HS-27A (cell line): Measurements from ENCODE around the gene TSEN2.
"Not testable (repeated sequence)": the region's sequence is repeated elsewhere in the genome, so short reads cannot be mapped to it uniquely, and the experiment has no call there.

Source experiments
- DNase-seq: peaks from one replicate; pipeline ENCODE4 v3.0.0-alpha.2; 2012; ENCODE audit warnings: low read depth, missing footprints

The TSEN2 gene

DNA sequence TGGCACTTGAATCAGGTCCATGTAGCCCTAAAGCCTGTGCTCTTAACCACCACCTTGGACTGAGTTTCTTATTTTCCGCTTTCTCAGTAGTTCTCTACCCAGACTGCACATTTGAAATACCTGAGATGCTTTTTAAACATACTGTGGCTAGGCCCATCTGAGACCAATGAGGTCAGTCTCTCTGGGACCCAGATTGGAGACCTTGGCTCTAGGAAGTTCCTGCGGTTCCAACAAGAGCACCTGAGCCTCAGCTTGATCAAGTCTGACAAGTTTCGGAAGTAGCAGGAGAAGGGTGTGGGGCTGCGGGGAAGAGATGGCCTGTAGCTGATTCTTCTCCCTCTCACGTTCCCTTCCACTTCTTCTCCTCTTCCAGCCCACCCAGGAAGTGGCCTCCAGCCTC lies 11.5 kb upstream of the TSEN2 start:
- DNase-seq, result no peak

DNA sequence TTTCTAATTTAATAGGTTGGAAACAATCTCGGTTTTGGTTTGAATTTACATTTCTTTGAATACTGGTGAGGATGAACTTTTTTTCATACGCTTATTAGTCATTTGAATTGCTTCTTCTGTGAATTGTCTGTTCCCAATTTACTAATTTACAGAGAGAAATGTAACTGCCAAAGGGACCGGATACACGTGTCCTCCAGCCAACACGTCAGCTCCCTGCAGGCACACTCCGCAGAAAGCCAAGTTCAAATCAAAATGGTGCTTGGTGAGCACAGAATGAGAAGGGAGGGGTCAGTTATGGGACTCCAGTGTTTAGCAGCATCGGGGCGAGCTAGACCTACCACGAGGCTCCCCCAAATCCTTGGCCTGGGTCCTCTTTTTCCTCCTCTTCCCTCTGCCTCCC lies 10.8 kb upstream of the TSEN2 start:
- DNase-seq, result no peak

- DNase-seq, result no peak
Measured at GRCh38 chr3:12476238-12476897, 7.9 kb upstream of the TSEN2 start.

GRCh38 chr3:12477256-12477655 lies 7.0 kb upstream of the TSEN2 start:
- DNase-seq, result no peak

DNA sequence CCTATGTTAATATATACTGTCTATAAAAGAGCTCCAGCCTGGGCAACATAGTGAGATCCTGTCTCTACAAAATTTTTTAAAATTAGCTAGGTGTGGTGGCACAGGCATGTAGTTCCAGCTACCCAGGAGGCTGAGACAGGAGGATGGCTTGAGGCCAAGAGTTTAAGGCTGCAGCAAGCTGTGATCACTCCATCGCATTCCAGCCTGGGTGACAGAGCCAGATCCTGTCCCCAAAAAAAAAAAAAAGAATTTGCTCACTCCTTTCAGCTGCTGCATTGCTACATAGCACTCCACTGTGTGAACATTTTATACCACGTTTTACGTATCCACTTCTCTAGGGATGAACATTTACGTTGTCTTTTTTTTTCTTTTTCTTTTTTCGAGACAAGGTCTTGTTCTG lies 6.0 kb upstream of the TSEN2 start:
- DNase-seq, result no peak

- not testable (repeated sequence) for DNase-seq
Measured at GRCh38 chr3:12479198-12479597, 5.1 kb upstream of the TSEN2 start.

DNA sequence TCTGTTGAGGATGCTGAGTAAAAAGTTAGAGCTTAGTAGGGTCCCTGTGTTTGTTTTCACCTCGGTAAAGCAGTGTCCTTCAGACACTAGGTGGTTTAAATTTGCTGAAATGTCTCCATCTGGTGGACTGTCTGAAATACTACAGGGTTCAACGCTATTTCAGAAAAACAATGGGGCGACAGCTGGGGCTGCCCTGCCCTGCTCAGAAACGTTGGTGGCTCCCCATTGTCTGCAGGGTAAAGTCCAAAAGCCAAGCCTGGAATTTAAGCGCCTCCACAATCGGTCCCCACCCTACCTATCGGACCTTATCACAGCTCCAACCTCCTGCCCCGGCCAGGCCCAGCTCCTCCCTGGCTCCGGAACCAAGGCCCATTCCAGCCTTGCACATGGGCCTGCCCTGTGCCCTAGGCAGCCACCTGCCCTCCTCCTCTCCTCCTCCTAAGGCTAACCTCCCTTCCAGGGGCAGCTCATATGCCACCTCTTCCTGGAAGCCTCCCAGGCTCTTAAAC lies 4.3 kb upstream of the TSEN2 start:
- no peak for DNase-seq

- no peak for DNase-seq
Measured at GRCh38 chr3:12483410-12483809, 870 bp upstream of the TSEN2 start.

- no peak for DNase-seq
Measured at GRCh38 chr3:12483872-12484197, 445 bp upstream of the TSEN2 start.

- DNase-seq, result no peak
Measured at GRCh38 chr3:12484983-12485327, 675 bp downstream of the TSEN2 start.

DNA sequence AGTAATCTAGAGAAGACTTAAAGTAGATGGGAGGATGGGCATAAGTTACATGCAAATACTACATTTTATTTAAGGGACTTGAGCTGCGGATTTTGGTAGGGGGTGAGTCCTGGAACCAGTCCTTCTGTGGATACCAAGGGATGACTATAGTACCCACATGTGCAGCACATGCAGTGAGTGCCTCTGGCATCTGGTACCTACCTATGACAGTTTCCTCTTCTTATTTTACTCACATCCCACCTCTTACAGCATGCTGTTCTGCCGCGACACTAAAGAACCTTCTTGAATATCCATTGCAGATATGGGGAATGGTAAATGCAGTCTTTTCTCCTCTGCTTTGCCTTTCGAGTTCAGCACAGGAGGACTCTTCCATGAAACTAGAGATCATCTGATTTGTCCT lies 1.7 kb downstream of the TSEN2 start:
- DNase-seq, result no peak

GRCh38 chr3:12486916-12487315 lies 2.6 kb downstream of the TSEN2 start:
- DNase-seq, result no peak

DNA sequence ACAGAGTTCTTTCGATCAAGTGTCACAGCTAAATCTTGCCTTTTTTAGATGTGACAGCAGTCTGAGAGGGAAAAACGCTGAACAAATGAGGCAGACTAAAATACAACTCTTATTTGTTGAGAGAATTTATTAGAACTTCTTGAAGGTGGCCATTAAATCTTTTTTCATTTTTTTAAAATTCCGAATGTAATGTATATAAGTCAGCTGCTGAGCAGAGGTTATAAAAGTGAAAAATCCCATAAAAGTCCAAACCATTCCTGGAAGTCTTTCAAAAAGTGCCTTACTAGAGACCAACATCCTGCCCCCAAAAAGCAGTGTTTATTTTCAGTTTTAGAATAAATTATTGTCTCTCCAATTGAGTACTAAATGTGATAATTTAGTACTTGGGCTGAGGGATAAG lies 3.1 kb downstream of the TSEN2 start:
- DNase-seq, result no peak

DNA sequence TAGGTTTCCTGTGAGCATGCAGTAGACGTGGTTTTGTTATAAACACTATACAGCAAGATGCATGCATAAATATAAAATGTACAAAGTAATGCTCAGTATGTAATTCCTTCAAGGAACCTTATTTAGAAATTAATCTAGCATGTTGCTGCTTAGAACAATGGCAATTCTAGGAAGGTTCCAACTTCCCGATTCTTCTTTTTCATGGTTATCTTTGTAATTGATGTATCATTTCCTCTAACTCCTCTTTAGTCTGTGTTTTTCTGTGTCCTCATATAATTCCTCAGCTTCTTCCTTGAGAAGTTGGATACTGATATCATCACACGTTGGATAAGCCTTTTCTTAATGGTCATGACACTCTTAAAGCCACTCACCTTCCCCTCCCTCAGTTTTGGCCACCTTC lies 3.5 kb downstream of the TSEN2 start:
- no peak for DNase-seq

DNA sequence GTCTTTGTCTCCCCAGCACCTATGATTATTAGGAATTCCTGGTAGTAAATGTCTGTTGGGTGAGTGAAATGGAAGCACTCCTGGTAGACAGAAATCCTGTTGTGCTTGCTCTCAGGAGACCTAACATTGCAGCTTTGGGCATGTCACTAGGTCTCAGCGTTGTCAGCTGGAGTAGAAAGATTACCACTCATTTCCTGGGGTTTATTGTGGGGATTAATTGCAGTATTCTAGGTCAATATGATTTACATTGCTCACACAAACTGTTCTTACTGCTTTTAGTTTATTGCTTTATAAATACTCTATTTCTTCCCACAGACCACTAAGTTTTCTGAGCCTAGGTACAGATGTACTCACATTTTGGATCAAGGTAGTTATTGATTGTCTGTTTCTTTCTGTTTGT lies 5.1 kb downstream of the TSEN2 start:
- no peak for DNase-seq

DNA sequence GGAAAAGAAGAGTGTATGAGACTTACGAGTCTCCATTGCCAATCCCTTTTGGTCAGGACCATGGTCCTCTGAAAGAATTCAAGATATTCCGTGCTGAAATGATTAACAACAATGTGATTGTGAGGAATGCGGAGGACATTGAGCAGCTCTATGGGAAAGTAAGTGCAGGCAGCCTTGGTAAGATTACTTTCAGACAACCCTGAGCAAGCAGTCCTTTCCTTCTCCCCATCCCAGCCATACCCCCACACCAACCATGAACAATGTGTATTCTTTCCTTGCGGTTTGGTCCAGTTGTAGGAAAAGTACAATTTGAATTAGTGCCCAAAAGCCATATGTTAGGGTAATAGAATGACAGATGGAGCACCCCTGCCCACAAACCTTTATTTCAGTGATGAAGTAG lies 5.6 kb downstream of the TSEN2 start:
- no peak for DNase-seq

DNA sequence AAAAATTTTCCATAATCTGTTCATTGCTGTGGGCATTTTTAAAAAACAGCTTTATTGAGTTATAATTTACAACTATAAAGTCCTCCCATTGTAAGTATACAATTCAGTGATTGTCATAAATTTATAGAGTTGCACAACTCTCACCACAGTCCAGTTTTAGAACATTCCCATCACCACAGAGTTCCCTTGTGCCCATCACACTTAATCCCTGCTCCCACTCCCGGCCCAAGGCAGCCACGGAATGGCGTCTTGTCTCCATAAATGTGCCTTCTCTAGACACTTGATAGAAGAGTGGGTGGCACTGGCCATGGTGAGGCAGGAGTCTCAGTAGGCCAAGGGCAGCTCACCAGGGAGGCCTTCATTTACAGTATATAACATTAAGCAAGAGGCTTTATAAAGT lies 6.3 kb downstream of the TSEN2 start:
- no peak for DNase-seq

- no peak for DNase-seq
Measured at GRCh38 chr3:12495749-12496452, 11.6 kb downstream of the TSEN2 start.

GRCh38 chr3:12496453-12496761 lies 12.1 kb downstream of the TSEN2 start:
- DNase-seq, result no peak

GRCh38 chr3:12499474-12499873 lies 15.2 kb downstream of the TSEN2 start:
- no peak for DNase-seq

DNA sequence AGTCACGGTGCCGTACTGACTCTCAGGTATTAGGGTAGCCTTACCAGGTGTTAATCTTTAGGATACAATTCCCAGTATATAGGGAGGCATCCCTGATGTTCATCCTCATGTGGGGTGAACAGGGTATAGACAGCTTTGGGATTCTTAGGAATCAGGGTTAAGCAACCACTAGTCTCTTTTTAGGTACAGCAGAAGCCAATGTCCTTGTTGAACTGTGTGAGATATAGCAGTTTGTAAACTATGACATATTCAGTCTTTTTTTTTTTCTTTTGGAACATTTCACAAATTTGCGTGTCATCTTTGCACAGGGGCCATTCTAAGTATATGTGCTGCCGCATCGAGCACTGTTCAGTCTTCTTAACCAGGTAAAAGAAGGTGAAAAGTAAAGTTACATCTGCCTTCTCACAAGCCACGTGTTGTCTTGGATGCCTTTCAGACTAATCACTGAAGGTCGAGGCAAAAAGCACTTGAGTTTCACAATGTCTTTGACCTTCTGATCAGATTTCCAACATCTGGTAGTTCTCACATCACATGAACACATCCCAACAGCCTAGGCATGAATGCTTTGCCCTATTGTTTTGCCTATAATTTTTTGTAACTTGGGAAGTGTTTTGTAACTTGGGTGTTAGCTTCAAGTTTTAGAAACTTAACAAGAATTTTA lies 17.2 kb downstream of the TSEN2 start:
- no peak for DNase-seq

- DNase-seq, result no peak
Measured at GRCh38 chr3:12503126-12503957, 19.1 kb downstream of the TSEN2 start.

DNA sequence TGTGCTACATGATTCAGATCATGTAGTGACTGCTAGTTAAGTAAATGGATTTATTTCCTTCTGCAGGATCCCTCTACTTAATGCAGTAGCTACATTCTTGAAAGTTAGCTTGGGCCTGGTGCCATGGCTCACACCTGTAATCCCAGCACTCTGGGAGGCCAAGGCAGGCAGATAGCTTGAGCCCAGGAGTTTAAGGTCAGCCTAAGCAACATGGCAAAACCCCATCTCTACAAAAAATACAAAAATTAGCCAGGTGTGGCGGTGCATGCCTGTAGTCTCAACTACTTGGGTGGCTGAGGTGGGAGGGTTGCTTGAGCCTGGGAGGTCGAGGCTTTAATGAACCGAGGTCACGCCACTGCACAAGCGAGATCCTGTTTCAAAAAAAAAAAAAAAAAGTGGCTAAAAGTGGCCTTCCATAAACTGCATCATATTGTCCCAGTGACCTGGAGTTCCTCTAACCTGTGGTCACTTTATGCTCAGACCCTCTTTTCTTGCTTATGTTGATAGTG lies 22.0 kb downstream of the TSEN2 start:
- DNase-seq, result no peak
